ENCODE results near the gene ZNF324. TPM values are rescaled to one million over a fixed set of nuclear protein-coding genes. Genes with fewer than 3 reads are reported as not detected.
"Not testable (repeated sequence)": the region's sequence is repeated elsewhere in the genome, so short reads cannot be mapped to it uniquely, and the experiment has no call there.

The ZNF324 gene
- 2.7 TPM for total RNA-seq

GRCh38 chr19:58466760-58467589 is at the start of gene ZNF324:
TSS of gene ZNF324 (plus strand) at chr19:58467080. CDS start at chr19:58469186, 2,106 bp downstream.
- DNase-seq (ENCODE audit: low spot score) (peak; percentile 99), ATAC-seq (peak; percentile 89)

- ATAC-seq = no peak
Measured at GRCh38 chr19:58428617-58429016, 38.3 kb upstream of the ZNF324 start.

GRCh38 chr19:58429745-58430144 is 37.1 kb upstream of the ZNF324 start:
- ATAC-seq = no peak
- DNase-seq (ENCODE audit: low spot score) = no peak

More at GRCh38 chr19:58428617-58429016, 38.3 kb upstream of the ZNF324 start:
- no peak for DNase-seq (ENCODE audit: low spot score)

DNA sequence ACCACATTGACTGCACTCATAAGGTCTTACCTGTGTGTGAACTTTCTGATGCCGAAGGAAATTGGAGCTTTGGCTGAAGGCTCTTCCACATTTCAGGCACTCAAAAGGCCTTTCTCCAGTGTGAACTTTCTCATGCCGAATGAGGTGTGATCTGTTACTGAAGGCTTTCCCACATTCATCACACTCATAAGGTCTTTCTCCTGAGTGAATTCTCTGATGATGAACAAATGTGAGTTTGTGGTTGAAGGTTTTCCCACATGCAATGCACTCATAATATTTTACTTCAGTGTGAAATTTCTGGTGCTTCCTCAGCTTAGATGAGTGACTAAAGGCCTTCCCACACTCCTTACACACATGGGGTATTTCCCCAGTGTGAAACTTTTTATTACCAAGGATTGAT is 32.7 kb upstream of the ZNF324 start:
- ATAC-seq (no peak), DNase-seq (ENCODE audit: low spot score) (no peak)

- DNase-seq (ENCODE audit: low spot score) (peak; percentile 94), ATAC-seq (peak; percentile 97)
Measured at GRCh38 chr19:58439576-58440554, 27.0 kb upstream of the ZNF324 start, which contains the start of gene ZNF132. TSS of gene ZNF132 (minus strand) at chr19:58440153. CDS start at chr19:58439821, 332 bp downstream.

DNA sequence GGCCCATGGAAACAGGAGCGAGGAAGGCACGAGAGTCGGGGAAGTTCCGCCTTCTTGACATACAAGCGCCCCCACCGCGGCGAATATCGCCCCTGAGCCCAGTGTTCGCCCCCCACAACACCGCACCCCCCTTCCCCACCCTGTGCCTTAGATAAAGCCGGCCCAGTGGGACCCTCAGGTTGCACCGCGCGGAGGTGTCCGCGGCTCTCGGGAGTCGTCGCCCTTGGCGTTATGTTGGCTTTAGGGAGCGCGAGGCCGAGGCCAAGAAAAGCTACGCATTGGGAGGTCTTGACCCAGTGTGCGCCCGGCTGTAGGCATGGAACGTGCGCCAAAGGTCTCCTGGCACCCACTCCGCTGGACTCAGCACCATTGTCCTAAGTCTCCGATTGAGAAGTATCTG is 26.3 kb upstream of the ZNF324 start:
- peak; percentile 47 for DNase-seq (ENCODE audit: low spot score)
- no peak for ATAC-seq

DNA sequence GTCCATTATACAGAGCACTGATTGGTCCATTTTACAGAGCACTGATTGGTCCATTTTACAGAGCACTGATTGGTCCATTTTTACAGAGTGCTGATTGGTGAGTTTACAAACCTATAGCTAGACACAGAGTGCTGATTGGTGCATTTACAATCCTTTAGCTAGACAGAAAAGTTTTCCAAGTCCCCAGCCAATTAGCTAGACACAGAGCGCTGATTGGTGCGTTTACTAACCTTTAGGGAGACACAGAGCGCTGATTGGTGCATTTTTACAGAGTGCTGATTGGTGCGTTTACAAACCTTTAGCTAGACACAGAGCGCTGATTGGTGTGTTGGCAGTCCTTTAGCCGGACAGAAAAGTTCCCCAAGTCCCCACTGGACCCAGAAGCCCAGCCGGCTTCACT is 23.9 kb upstream of the ZNF324 start:
- DNase-seq (ENCODE audit: low spot score); ATAC-seq: not testable (repeated sequence)

DNA sequence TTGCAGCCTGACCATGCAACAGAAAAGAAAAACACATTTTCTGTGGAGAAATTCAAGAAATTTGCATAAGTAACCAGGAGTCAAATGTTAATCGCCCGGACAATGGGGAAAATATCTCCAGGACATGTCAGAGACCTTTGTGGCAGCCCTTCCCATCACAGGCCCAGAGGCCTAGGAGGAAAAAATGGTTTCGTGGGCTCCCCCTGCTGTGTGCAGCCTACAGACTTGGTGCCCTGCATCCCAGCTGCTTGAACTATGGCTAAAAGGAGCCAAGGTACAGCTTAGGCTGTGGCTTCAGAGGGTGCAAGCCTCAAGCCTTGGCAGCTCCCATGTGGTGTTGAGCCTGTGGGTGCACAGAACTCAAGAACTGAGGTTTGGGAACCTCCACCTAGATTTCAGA is 18.0 kb upstream of the ZNF324 start:
- DNase-seq (ENCODE audit: low spot score); ATAC-seq: not testable (repeated sequence)

- DNase-seq (ENCODE audit: low spot score); ATAC-seq: not testable (repeated sequence)
Measured at GRCh38 chr19:58449980-58450379, 16.9 kb upstream of the ZNF324 start.

- DNase-seq (ENCODE audit: low spot score) = no peak
- peak; percentile 41 for ATAC-seq
Measured at GRCh38 chr19:58450856-58451357, 16.0 kb upstream of the ZNF324 start.

GRCh38 chr19:58451358-58452101 is 15.3 kb upstream of the ZNF324 start, which contains the start of gene ZNF324B:
TSS of gene ZNF324B (plus strand) at chr19:58451622. CDS start at chr19:58453702, 2,080 bp downstream.
- peak; percentile 97 for DNase-seq (ENCODE audit: low spot score)
- ATAC-seq = peak; percentile 98

- ATAC-seq (no peak), DNase-seq (ENCODE audit: low spot score) (no peak)
Measured at GRCh38 chr19:58453743-58454142, 13.1 kb upstream of the ZNF324 start.

DNA sequence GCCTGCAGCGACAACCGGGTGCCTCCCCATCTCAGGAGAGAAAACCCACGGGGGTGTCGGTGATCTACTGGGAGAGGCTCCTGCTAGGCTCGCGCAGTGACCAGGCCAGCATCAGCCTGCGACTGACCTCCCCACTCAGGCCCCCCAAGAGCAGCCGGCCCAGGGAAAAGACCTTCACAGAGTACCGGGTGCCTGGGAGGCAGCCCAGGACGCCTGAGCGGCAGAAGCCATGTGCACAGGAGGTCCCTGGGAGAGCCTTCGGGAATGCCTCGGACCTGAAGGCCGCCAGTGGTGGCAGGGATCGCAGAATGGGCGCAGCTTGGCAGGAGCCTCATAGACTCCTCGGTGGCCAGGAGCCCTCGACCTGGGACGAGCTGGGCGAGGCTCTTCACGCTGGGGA is 11.6 kb upstream of the ZNF324 start:
- ATAC-seq = no peak
- no peak for DNase-seq (ENCODE audit: low spot score)

- ATAC-seq = no peak
Measured at GRCh38 chr19:58456111-58456510, 10.8 kb upstream of the ZNF324 start.

GRCh38 chr19:58460039-58460438 is 6.8 kb upstream of the ZNF324 start:
- no peak for ATAC-seq
- no peak for DNase-seq (ENCODE audit: low spot score)

More at GRCh38 chr19:58456111-58456510, 10.8 kb upstream of the ZNF324 start:
- DNase-seq (ENCODE audit: low spot score) = no peak

DNA sequence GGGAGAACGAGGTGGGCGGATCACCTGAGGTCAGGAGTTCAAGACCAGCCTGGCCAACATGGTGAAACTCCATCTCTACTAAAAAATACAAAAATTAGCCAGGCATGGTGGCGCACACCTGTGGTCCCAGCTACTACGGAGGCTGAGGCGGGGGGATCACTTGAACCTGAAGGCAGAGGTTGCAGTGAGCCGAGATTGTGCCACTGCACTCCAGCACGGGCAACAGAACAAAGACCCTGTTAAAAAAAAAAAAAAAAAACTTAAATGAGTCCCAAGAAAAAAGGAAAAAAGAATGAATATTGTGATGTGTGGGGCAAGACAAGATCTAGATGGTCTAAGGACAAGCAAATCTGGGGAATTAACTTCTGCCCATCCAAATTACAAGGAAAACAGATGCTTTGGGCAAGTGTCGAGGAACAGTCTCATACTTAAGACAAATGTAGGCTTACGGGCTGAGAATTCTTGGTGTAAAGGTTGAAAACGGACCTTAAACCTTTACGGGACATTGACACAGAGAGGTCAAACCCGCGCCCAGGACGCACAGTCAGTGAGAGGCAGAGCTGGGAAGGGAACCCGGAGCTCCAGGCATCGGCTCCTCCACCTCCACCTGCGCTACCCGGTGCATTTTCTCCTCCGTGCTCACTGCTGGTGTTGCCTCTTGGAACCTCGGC is 656 bp upstream of the ZNF324 start:
- ATAC-seq = peak; percentile 47
- DNase-seq (ENCODE audit: low spot score) = no peak

- DNase-seq (ENCODE audit: low spot score) (no peak), ATAC-seq (no peak)
Measured at GRCh38 chr19:58468216-58468839, 1.4 kb downstream of the ZNF324 start.

GRCh38 chr19:58469241-58470013 is 2.5 kb downstream of the ZNF324 start:
- ATAC-seq (no peak), DNase-seq (ENCODE audit: low spot score) (peak; percentile 51)
